GM23248 (cell line): ENCODE results near the gene CACNA2D2. TPM values are rescaled to one million over a fixed set of nuclear protein-coding genes. Genes with fewer than 3 reads are reported as not detected.

Experiments used
- DNase-seq: peaks from one replicate; pipeline ENCODE4 v3.0.0-alpha.2; 2015
- H2AFZ ChIP-seq: fragments of 200-600 bp; sonication (generic); 2 replicates; pipeline ENCODE4 v1.6.1; 2016; ENCODE audit warnings: antibody characterized with exemption
- H3F3A ChIP-seq: fragments of 200-600 bp; sonication (generic); 2 replicates; pipeline ENCODE4 v1.6.1; 2016; ENCODE audit warnings: mild to moderate bottlenecking, antibody characterized with exemption, mixed run types; ENCODE audit not compliant: insufficient read depth
- H3K27ac ChIP-seq: fragments of 200-600 bp; sonication (generic); 2 replicates; pipeline ENCODE4 v1.5.1; 2016; ENCODE audit warnings: mild to moderate bottlenecking
- H3K27me3 ChIP-seq: fragments of 200-600 bp; sonication (generic); replicated peaks from 2 replicates; pipeline ENCODE4 v1.6.1; 2016; ENCODE audit warnings: mild to moderate bottlenecking; ENCODE audit not compliant: insufficient read depth
- H3K36me3 ChIP-seq: fragments of 200-600 bp; sonication (generic); 2 replicates; pipeline ENCODE4 v1.6.1; 2016; ENCODE audit warnings: low read depth, mild to moderate bottlenecking
- H3K4me1 ChIP-seq: fragments of 200-600 bp; sonication (generic); 2 replicates; pipeline ENCODE4 v1.6.1; 2016; ENCODE audit warnings: mild to moderate bottlenecking; ENCODE audit not compliant: insufficient read depth
- H3K4me2 ChIP-seq: fragments of 200-600 bp; sonication (generic); one replicate; pipeline ENCODE4 v1.6.1; 2016; ENCODE audit warnings: mild to moderate bottlenecking; ENCODE audit not compliant: unreplicated experiment
- H3K4me3 ChIP-seq: fragments of 200-600 bp; sonication (generic); 2 replicates; pipeline ENCODE4 v1.5.1; 2016; ENCODE audit warnings: mild to moderate bottlenecking
- H3K79me2 ChIP-seq: fragments of 200-600 bp; sonication (generic); 2 replicates; pipeline ENCODE4 v1.6.1; 2016; ENCODE audit warnings: mild to moderate bottlenecking; ENCODE audit not compliant: insufficient read depth
- H3K9ac ChIP-seq: fragments of 200-600 bp; sonication (generic); 2 replicates; pipeline ENCODE4 v1.6.1; 2016; ENCODE audit warnings: mild to moderate bottlenecking
- H3K9me2 ChIP-seq: fragments of 200-600 bp; sonication (generic); 2 replicates; pipeline ENCODE4 v1.6.1; 2016; ENCODE audit warnings: mixed run types, mild to moderate bottlenecking, moderate library complexity; ENCODE audit not compliant: insufficient read depth
- H3K9me3 ChIP-seq: fragments of 200-600 bp; sonication (generic); one replicate; pipeline ENCODE4 v1.6.1; 2017; ENCODE audit warnings: low read depth
- H4K20me1 ChIP-seq: fragments of 200-600 bp; sonication (generic); 2 replicates; pipeline ENCODE4 v1.6.0; 2016; ENCODE audit not compliant: insufficient read depth
- EZH2 ChIP-seq: fragments of 200-600 bp; sonication (generic); IDR thresholded peaks from 2 replicates; pipeline ENCODE4 v1.6.1; 2018; ENCODE audit warnings: antibody characterized with exemption, mild to moderate bottlenecking; ENCODE audit not compliant: insufficient read depth, poor library complexity, severe bottlenecking
- EZH2phosphoT487 ChIP-seq: fragments of 200-600 bp; sonication (generic); IDR thresholded peaks from 2 replicates; pipeline ENCODE4 v1.6.1; 2018; ENCODE audit warnings: antibody characterized with exemption, moderate library complexity, mild to moderate bottlenecking, low read depth; ENCODE audit not compliant: insufficient read depth
- WGBS, 2 experiments: methylation state at CpG; one replicate each; pipeline ENCODE4 v1.1.6; 2015 to 2017; ENCODE audit warnings: low lambda C conversion rate in 2 of 2, low coverage in 1 of 2; ENCODE audit errors: missing lambda C conversion rate in 2 of 2; 5-methylcytosine and 5-hydroxymethylcytosine counted together
- in situ Hi-C: fragments of 300-500 bp; cut with MboI; formaldehyde crosslinking; loops from 2 replicates; pipeline ENCODE4 v1.15.0; 2020
- polyA plus RNA-seq: library from polyadenylated mRNA; unstranded; fragments of >200 nt; fragmentation: Nextera tagmentation; extraction: Ambion mirVana; gene quantifications from 2 replicates; pipeline ENCODE4 v1.2.1, GENCODE V29; 2016
- total RNA-seq: library from RNA; depleted of rRNA; stranded (reverse); fragments of >200 nt; shearing (Covaris generic); gene quantifications from 2 replicates; pipeline ENCODE4 v1.2.3, GENCODE V29; 2014

Gene CACNA2D2
- total and polyA plus RNA-seq, 2 experiments from 2014 or later: not detected

- H3K9me3 ChIP-seq: no peaks in the 10 kb centered on the region
- 65 to 68% methylated on average over 16 to 22 of the region's 22 CpGs for WGBS, 2 experiments
- H3K4me2 ChIP-seq: no peak overlapping the region
- TF ChIP-seq EZH2phosphoT487: no peak
- TF ChIP-seq EZH2: no peak
- H3K79me2 ChIP-seq: no peaks in the 10 kb centered on the region
- H3K9me2 ChIP-seq: no peaks in the 10 kb centered on the region
- H3K4me3 ChIP-seq: no peak overlapping the region
- no peaks in the 10 kb centered on the region for H3K4me1 ChIP-seq
- in situ Hi-C loops: no loop called here
- no peak overlapping the region for H3K27ac ChIP-seq
- no peak for DNase-seq
- no peak overlapping the region for H2AFZ ChIP-seq
- no peaks in the 10 kb centered on the region for H3K36me3 ChIP-seq
- H4K20me1 ChIP-seq: no peaks in the 10 kb centered on the region
- H3F3A ChIP-seq: no peaks in the 10 kb centered on the region
- 0 out of 2 replicates have a peak, but pooled peaks cover 6% of the 10 kb centered on the region for H3K27me3 ChIP-seq
- no peak overlapping the region for H3K9ac ChIP-seq
Measured at GRCh38 chr3:50374363-50375257, 128.8 kb downstream of the CACNA2D2 start.

GRCh38 chr3:50373146-50374051 is 130.0 kb downstream of the CACNA2D2 start:
- Histone ChIP-seq H3F3A (no peaks in the 10 kb centered on the region), H3K27ac (no peak overlapping the region), H3K9me3 (no peaks in the 10 kb centered on the region), H3K9ac (no peak overlapping the region), H4K20me1 (no peaks in the 10 kb centered on the region), H3K79me2 (no peaks in the 10 kb centered on the region), H3K4me1 (no peaks in the 10 kb centered on the region), H3K9me2 (no peaks in the 10 kb centered on the region), H2AFZ (no peak overlapping the region), H3K36me3 (no peaks in the 10 kb centered on the region), H3K27me3 (0 out of 2 replicates have a peak, but pooled peaks cover 6% of the 10 kb centered on the region), H3K4me2 (no peak overlapping the region), H3K4me3 (no peak overlapping the region)
- TF ChIP-seq EZH2phosphoT487: no peak
- TF ChIP-seq EZH2: no peak
- 43 to 61% methylated on average over 8 to 12 of the region's 12 CpGs for WGBS, 2 experiments
- in situ Hi-C loops: no loop called here
- DNase-seq: no peak

- H3K9me3 ChIP-seq: no peaks in the 10 kb centered on the region
- H3K36me3 ChIP-seq: no peaks in the 10 kb centered on the region
- no peaks in the 10 kb centered on the region for H3F3A ChIP-seq
- H2AFZ ChIP-seq: no peak overlapping the region
- no peak for TF ChIP-seq EZH2
- H3K9me2 ChIP-seq: no peaks in the 10 kb centered on the region
- H3K9ac ChIP-seq: no peak overlapping the region
- no peak overlapping the region for H3K4me2 ChIP-seq
- no peaks in the 10 kb centered on the region for H3K4me1 ChIP-seq
- H4K20me1 ChIP-seq: no peaks in the 10 kb centered on the region
- no peaks in the 10 kb centered on the region for H3K79me2 ChIP-seq
- H3K4me3 ChIP-seq: no peak overlapping the region
- WGBS, 2 experiments: 63% methylated on average over 8 of the region's 8 CpGs
- no peak for DNase-seq
- in situ Hi-C loops: no loop called here
- 0 out of 2 replicates have a peak, but pooled peaks cover 6% of the 10 kb centered on the region for H3K27me3 ChIP-seq
- H3K27ac ChIP-seq: no peak overlapping the region
Measured at GRCh38 chr3:50372349-50372748, 131.1 kb downstream of the CACNA2D2 start.

- Histone ChIP-seq H3K79me2 (no peaks in the 10 kb centered on the region), H3F3A (no peaks in the 10 kb centered on the region), H3K4me1 (no peaks in the 10 kb centered on the region), H3K27ac (no peak overlapping the region), H3K27me3 (0 out of 2 replicates have a peak, but pooled peaks cover 6% of the 10 kb centered on the region), H3K36me3 (no peaks in the 10 kb centered on the region), H2AFZ (no peak overlapping the region), H3K4me2 (no peak overlapping the region), H3K4me3 (no peak overlapping the region), H3K9ac (no peak overlapping the region), H3K9me2 (no peaks in the 10 kb centered on the region), H3K9me3 (no peaks in the 10 kb centered on the region), H4K20me1 (no peaks in the 10 kb centered on the region)
- DNase-seq: peak; percentile 58
- in situ Hi-C loops: no loop called here
- TF ChIP-seq EZH2 (no peak), EZH2phosphoT487 (no peak)
- WGBS, 2 experiments: 73 to 90% methylated on average over 2 to 3 of the region's 3 CpGs
Measured at GRCh38 chr3:50371133-50371685, 132.2 kb downstream of the CACNA2D2 start.
